ENCODE results near the gene NEUROD2.

The NEUROD2 gene

DNA sequence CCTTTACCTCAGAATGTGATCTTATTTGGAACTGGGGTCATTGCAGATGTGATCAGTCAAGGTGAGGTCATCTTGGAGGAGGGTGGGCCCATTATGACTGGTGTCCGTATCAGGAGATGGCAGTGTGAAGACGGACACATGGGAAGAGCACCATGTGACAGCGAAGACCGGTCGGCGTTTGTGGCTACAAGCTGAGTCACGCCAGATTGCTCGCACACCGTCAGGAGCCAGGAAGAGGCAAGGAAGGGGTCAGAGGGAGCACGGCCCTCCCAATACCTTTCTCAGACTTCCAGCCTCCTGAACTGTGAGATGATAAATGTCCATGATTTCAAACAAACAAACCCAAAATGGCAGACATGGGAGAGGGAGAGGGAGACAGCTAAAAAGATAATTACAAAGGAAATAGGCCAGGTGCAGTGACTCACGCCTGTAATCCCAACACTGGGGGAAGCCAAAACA is 42.4 kb upstream of the NEUROD2 start:
- TF ChIP-seq, protein P1, sequence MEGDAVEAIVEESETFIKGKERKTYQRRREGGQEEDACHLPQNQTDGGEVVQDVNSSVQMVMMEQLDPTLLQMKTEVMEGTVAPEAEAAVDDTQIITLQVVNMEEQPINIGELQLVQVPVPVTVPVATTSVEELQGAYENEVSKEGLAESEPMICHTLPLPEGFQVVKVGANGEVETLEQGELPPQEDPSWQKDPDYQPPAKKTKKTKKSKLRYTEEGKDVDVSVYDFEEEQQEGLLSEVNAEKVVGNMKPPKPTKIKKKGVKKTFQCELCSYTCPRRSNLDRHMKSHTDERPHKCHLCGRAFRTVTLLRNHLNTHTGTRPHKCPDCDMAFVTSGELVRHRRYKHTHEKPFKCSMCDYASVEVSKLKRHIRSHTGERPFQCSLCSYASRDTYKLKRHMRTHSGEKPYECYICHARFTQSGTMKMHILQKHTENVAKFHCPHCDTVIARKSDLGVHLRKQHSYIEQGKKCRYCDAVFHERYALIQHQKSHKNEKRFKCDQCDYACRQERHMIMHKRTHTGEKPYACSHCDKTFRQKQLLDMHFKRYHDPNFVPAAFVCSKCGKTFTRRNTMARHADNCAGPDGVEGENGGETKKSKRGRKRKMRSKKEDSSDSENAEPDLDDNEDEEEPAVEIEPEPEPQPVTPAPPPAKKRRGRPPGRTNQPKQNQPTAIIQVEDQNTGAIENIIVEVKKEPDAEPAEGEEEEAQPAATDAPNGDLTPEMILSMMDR (conservative IDR thresholded peaks at IDR 0.05; ENCODE audit: low read depth, low read length) = no peak
- no peak for DNase-seq (ENCODE audit: low read depth)
- H3K4me3 ChIP-seq (ENCODE audit: low read depth, low read length) = no peak overlapping the region

DNA sequence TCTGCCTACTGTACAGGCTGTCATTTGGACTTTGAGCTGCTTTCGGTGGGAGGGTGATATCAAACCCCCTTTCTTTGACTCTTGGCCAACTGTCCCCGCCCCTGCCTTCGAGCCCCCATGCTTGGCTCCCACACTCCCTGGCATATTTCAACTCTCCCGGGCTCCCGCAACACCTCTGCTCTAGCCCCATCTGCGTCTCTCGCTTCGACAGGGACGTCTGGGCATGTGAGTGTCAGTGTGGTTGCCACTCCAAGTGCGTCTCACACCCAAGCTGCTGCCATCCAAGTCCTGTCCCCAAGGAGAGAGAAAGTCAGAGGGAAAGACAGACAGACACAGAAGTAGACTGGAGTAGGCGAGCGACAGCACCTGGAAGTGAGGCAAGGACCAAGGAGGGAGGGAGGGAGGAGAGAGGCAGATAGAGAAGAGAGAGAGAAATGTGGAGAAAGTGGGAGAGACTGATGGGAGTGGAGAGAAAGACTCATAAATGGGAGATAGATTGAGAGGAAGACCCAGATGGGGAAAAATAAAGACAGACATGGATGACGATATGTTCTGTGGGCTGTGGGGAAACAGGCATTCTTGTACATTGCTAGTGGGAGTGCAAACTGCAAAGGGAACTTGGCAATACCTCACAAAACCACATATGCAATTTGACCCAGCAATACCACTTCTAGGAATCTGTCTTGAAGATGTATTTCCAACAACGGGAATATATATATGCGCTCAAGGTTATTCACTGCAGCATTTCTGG is 41.1 kb upstream of the NEUROD2 start:
- peak; percentile 65 for DNase-seq (ENCODE audit: low read depth)
- no peak overlapping the region for H3K4me3 ChIP-seq (ENCODE audit: low read depth, low read length)
- TF ChIP-seq, protein P1 (conservative IDR thresholded peaks at IDR 0.05; ENCODE audit: low read depth, low read length) = no peak

DNA sequence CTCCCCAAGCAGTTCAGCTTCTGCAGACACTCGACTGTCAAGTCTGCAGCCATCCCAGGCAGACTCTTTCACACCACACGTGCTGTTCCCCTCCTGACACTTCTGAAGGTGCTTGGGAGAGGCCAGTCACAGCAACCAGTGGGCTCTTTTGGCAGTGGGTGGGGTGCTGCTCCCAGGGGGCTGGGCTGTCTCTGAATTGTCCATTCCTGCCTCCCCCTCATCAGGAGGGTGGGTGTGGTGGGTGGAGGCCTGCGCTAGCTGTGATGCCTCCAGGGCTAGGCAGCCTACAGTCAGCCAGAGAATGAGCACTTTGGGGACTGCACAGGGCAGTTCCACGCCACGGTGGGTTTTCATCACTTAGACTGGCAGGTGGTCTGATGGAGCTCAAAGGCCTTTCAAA is 39.5 kb upstream of the NEUROD2 start:
- H3K4me3 ChIP-seq (ENCODE audit: low read depth, low read length) = no peak overlapping the region
- TF ChIP-seq, protein P1 (conservative IDR thresholded peaks at IDR 0.05; ENCODE audit: low read depth, low read length) = no peak
- no peak for DNase-seq (ENCODE audit: low read depth)

DNA sequence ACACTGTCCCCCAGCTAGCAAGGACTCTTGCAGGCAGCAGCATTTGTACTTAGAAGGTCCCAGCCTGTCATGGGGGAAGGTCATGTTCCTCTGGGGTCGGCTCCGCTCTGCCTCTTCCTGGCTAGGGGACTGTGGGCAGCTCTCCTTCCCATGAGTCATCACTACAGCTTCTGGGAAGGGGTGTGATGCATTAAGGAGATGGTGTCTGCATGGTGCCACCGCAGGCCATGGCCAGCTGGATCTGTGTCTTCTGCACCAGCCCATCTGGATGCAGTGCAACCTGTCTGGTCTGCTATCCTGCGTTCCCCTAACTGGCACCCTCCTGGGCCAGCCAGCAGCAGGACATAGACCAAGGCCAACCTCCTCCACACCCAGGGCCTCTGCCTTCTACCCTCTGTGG is 35.6 kb upstream of the NEUROD2 start:
- H3K4me3 ChIP-seq (ENCODE audit: low read depth, low read length) = no peak overlapping the region
- no peak for DNase-seq (ENCODE audit: low read depth)
- TF ChIP-seq, protein P1 (conservative IDR thresholded peaks at IDR 0.05; ENCODE audit: low read depth, low read length) = no peak

DNA sequence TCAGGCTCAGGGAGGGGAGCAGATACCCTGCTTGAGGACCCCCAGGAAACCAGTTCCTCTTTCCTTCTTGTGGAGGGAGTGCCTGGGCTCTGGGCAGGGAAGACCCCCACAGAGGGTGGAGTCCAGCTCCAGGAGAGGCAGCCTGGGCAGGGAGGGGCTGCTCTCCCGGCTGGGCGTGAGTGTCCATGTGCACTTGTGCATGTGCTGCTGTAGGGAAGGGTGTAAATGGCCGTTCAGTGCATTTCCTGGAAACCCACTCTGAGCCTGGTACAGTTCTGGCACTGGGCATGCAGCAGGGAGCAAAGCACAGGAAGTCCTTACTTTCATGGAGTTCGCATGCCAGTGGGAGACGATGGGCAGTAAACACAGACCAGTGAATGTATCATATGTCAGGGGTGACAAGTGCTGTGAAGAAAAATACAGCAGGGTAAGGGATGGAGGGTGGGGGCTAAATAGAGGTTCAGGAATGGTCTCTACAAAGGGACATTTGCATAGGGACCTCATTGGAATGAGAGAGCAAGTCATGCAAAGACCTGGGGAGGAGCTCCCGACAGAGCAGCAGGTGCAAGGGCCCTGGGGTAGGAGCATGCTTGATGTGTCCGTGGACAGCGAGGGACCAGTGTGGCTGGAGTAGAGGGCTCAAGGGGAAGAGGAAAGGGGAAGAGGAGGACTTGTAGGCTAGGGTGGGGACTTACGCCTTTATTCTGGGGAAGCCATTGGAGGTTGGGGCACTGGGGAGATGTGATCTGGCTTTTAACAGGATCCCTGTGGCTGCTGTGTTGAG is 34.8 kb upstream of the NEUROD2 start:
- TF ChIP-seq, protein P1 (conservative IDR thresholded peaks at IDR 0.05; ENCODE audit: low read depth, low read length) = no peak
- DNase-seq (ENCODE audit: low read depth) = no peak
- no peak overlapping the region for H3K4me3 ChIP-seq (ENCODE audit: low read depth, low read length)

DNA sequence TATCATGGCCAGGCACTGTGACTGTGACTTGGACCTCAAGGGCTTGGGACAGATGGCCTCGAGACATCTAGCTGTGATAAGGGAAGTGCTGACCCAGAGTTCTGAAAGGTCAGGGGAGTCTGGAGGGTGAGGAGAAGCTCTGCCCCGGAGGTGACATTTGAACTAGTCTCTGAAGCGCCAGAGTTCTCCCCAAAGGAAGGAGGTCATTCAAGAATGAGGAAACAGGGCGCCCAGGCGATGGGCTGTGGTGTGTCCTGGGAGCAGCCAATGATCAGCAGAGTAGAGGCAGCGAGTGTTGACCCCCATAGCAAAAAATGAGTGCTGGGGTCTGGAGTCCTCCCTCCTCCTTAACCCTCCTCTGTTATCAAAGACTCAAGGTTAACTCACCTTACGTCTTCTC is 34.2 kb upstream of the NEUROD2 start:
- no peak for DNase-seq (ENCODE audit: low read depth)
- TF ChIP-seq, protein P1 (conservative IDR thresholded peaks at IDR 0.05; ENCODE audit: low read depth, low read length) = no peak

More for the DNA sequence above, 34.2 kb upstream of the NEUROD2 start:
- no peak overlapping the region for H3K4me3 ChIP-seq (ENCODE audit: low read depth, low read length)

Measured in choroid plexus epithelial cell (primary cell).